ENCODE results near the gene DGKB.

DGKB gene

GRCh38 chr7:14875941-14876587 lies 26.5 kb downstream of the DGKB start:
- TF ChIP-seq, protein P1, sequence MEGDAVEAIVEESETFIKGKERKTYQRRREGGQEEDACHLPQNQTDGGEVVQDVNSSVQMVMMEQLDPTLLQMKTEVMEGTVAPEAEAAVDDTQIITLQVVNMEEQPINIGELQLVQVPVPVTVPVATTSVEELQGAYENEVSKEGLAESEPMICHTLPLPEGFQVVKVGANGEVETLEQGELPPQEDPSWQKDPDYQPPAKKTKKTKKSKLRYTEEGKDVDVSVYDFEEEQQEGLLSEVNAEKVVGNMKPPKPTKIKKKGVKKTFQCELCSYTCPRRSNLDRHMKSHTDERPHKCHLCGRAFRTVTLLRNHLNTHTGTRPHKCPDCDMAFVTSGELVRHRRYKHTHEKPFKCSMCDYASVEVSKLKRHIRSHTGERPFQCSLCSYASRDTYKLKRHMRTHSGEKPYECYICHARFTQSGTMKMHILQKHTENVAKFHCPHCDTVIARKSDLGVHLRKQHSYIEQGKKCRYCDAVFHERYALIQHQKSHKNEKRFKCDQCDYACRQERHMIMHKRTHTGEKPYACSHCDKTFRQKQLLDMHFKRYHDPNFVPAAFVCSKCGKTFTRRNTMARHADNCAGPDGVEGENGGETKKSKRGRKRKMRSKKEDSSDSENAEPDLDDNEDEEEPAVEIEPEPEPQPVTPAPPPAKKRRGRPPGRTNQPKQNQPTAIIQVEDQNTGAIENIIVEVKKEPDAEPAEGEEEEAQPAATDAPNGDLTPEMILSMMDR (IDR thresholded peaks at IDR 0.05; ENCODE audit: low read depth, low read length, missing control alignments), result no peak
- no peak for DNase-seq (ENCODE audit: low read depth)
- H3K4me3 ChIP-seq (ENCODE audit: low read depth, low read length), result no peak overlapping the region
- in situ Hi-C loops (cut with HindIII; ENCODE audit: low sequenced_read_pairs), result no loop called here

GRCh38 chr7:14871880-14872279 lies 30.7 kb downstream of the DGKB start:
- in situ Hi-C loops (cut with HindIII; ENCODE audit: low sequenced_read_pairs), result no loop called here
- no peak overlapping the region for H3K4me3 ChIP-seq (ENCODE audit: low read depth, low read length)
- no peak for DNase-seq (ENCODE audit: low read depth)
- TF ChIP-seq, protein P1 (IDR thresholded peaks at IDR 0.05; ENCODE audit: low read depth, low read length, missing control alignments), result no peak

GRCh38 chr7:14870394-14870793 lies 32.2 kb downstream of the DGKB start:
- TF ChIP-seq, protein P1 (IDR thresholded peaks at IDR 0.05; ENCODE audit: low read depth, low read length, missing control alignments), result no peak
- no peak overlapping the region for H3K4me3 ChIP-seq (ENCODE audit: low read depth, low read length)
- no peak for DNase-seq (ENCODE audit: low read depth)
- in situ Hi-C loops (cut with HindIII; ENCODE audit: low sequenced_read_pairs), result no loop called here

- H3K4me3 ChIP-seq (ENCODE audit: low read depth, low read length), result no peak overlapping the region
- in situ Hi-C loops (cut with HindIII; ENCODE audit: low sequenced_read_pairs), result no loop called here
- no peak for DNase-seq (ENCODE audit: low read depth)
- TF ChIP-seq, protein P1 (IDR thresholded peaks at IDR 0.05; ENCODE audit: low read depth, low read length, missing control alignments), result no peak
These were observed 33.6 kb downstream of the DGKB start for GRCh38 chr7:14868937-14869336.

DNA sequence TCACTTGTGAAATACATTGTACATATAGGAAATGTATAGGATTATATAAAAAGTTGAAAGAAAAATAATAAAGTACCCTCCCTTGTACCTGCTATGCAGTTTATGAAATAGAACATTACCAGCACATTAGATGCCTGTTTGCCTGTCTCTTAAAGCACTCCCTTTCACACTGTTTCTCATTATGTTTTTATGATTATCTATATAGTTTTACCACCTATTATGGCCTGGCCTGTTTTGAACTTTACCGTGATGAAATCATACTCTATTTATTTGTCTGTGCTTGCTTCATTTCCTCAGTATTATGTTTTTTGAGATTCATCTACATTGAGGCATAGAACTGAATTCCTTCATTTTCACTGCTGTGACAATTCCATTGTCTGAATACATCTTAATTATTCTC lies 41.1 kb downstream of the DGKB start:
- DNase-seq (ENCODE audit: low read depth), result no peak
- no peak overlapping the region for H3K4me3 ChIP-seq (ENCODE audit: low read depth, low read length)
- in situ Hi-C loops (cut with HindIII; ENCODE audit: low sequenced_read_pairs), result no loop called here
- TF ChIP-seq, protein P1 (IDR thresholded peaks at IDR 0.05; ENCODE audit: low read depth, low read length, missing control alignments), result no peak

DNA sequence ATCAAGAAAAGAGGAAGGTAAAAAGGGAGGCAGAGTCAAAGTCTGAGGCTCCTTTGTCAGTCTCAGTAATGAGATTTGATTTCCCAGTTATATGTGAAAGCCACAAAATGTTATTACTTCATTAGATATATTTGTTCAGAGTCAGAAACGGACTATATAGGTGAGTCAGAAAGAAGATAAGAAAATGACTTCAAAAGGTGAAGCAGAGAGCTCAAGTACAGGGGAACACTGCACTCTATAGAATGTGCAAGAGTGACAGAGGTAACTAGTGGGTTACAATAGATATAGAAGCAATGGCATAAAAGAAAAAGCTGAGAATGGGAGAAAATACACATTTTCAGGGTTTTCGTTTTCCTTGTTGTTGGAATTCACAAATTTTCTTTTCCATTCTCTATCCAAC lies 43.3 kb downstream of the DGKB start:
- DNase-seq (ENCODE audit: low read depth), result no peak
- TF ChIP-seq, protein P1 (IDR thresholded peaks at IDR 0.05; ENCODE audit: low read depth, low read length, missing control alignments), result no peak
- no peak overlapping the region for H3K4me3 ChIP-seq (ENCODE audit: low read depth, low read length)
- in situ Hi-C loops (cut with HindIII; ENCODE audit: low sequenced_read_pairs), result no loop called here
